Cerebellar cortex (tissue), 1 donor: Measurements from ENCODE around the gene CORO1A.
"Not testable (repeated sequence)": the region's sequence is repeated elsewhere in the genome, so short reads cannot be mapped to it uniquely, and the experiment has no call there.

Experiments used
- DNase-seq: peaks from one replicate; pipeline ENCODE4 v3.0.0-alpha.2; 2015; ENCODE audit warnings: low spot score

Gene CORO1A

GRCh38 chr16:30205541-30206236 lies 22.3 kb downstream of the CORO1A start:
- not testable (repeated sequence) for DNase-seq

GRCh38 chr16:30206252-30206651 lies 22.9 kb downstream of the CORO1A start:
- DNase-seq: not testable (repeated sequence)

GRCh38 chr16:30207063-30207704 lies 23.8 kb downstream of the CORO1A start:
- DNase-seq: not testable (repeated sequence)

GRCh38 chr16:30209032-30209431 lies 25.6 kb downstream of the CORO1A start:
- DNase-seq: not testable (repeated sequence)

- not testable (repeated sequence) for DNase-seq
Observed at GRCh38 chr16:30211414-30211813, 28.0 kb downstream of the CORO1A start.

GRCh38 chr16:30217082-30217481 lies 33.7 kb downstream of the CORO1A start:
- DNase-seq: not testable (repeated sequence)
